ENCODE measurements around the gene CACNG4. TPM values are rescaled to one million over a fixed set of nuclear protein-coding genes. Genes with fewer than 3 reads are reported as not detected.

The CACNG4 gene
- total and polyA plus RNA-seq, 2 donors from 2014 or later: 0.26 to 0.31 TPM

DNA sequence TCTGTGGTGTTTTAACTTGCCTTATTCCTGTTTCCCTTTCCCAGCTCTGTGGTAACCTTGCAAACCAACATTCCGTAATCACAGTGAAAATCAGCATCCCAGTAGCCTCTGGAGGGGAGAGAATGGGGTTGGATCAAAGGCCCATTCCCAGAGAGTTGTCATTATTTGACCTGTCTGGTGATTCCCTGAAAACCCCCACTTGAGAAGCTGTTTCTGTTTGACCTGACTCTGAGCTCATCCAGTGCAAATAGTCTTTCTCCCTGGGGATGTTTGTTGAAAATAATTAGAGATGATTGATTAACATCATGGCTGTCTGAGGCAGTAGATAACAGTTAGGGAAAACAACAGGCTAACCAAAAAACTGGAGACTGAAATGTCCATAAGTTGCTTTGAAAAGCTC is 82.9 kb downstream of the CACNG4 start:
- FAIRE-seq: no peak
- Histone ChIP-seq H3K27me3 (ENCODE audit: control insufficient read depth, insufficient read depth, low read length) (no peaks in the 10 kb centered on the region), H3K36me3 (ENCODE audit: control insufficient read depth in 2 of 3, insufficient read depth in 3 of 3, low read length in 3 of 3) (no peaks in the 10 kb centered on the region), H3K9ac (ENCODE audit: low read length in 3 of 3) (no peak overlapping the region), H3K27ac (ENCODE audit: low read depth in 2 of 2, low read length in 2 of 2) (no peak overlapping the region), H3K4me1 (ENCODE audit: control insufficient read depth in 2 of 3, insufficient read depth in 2 of 3, low read depth in 1 of 3, low read length in 3 of 3) (no peaks in the 10 kb centered on the region), H3K4me3 (ENCODE audit: low read length in 3 of 3) (no peak overlapping the region), H3K9me3 (ENCODE audit: control insufficient read depth in 2 of 3, insufficient read depth in 1 of 3, low read length in 3 of 3) (peaks cover 0 to 17% (median 0%) of the 10 kb centered on the region in 3 donors)
- intact Hi-C loops (cut with DNase I): no loop called here
- TF ChIP-seq, protein P1, sequence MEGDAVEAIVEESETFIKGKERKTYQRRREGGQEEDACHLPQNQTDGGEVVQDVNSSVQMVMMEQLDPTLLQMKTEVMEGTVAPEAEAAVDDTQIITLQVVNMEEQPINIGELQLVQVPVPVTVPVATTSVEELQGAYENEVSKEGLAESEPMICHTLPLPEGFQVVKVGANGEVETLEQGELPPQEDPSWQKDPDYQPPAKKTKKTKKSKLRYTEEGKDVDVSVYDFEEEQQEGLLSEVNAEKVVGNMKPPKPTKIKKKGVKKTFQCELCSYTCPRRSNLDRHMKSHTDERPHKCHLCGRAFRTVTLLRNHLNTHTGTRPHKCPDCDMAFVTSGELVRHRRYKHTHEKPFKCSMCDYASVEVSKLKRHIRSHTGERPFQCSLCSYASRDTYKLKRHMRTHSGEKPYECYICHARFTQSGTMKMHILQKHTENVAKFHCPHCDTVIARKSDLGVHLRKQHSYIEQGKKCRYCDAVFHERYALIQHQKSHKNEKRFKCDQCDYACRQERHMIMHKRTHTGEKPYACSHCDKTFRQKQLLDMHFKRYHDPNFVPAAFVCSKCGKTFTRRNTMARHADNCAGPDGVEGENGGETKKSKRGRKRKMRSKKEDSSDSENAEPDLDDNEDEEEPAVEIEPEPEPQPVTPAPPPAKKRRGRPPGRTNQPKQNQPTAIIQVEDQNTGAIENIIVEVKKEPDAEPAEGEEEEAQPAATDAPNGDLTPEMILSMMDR (IDR thresholded peaks at IDR 0.05; ENCODE audit: borderline replicate concordance, extremely low read depth, insufficient read depth): no peak
- DNase-seq: no peak

DNA sequence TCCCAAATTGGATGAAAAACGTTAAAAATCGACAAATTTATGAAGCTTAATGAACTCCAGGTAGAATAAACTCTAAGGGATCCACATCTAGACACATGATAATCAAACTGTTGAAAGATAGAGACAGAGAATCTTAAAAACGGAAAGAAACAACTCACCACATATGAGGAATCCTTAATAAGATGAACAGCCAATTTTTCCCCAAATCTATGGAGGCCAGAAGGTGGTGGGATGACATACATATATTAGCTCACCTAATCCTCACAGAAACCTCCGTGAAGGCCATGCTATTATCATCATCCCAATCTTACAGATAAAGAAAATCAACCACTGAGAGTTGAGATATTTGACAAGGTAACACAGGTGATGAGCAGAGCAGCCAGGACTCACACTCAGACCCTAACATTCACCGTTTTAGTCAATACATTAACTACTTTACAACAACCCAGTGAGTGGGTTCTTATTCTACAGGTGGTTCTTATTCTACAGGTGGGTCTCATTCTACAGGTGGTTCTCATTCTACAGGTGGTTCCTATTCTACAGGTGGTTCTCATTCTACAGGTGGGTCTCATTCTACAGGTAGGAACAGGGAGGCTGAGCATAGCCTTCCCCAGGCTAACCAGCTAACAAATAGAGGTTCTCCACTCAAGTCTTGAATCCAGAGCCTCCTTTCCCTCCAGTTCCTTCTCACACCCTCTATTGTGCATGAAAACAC is 84.7 kb downstream of the CACNG4 start:
- peaks cover 0 to 17% (median 0%) of the 10 kb centered on the region in 3 donors for H3K9me3 ChIP-seq (ENCODE audit: control insufficient read depth in 2 of 3, insufficient read depth in 1 of 3, low read length in 3 of 3)
- no peak overlapping the region for H3K4me3 ChIP-seq (ENCODE audit: low read length in 3 of 3)
- no peaks in the 10 kb centered on the region for H3K36me3 ChIP-seq (ENCODE audit: control insufficient read depth in 2 of 3, insufficient read depth in 3 of 3, low read length in 3 of 3)
- H3K27ac ChIP-seq (ENCODE audit: low read depth in 2 of 2, low read length in 2 of 2): no peak overlapping the region
- no peak overlapping the region for H3K9ac ChIP-seq (ENCODE audit: low read length in 3 of 3)
- no peak for DNase-seq
- TF ChIP-seq, protein P1 (IDR thresholded peaks at IDR 0.05; ENCODE audit: borderline replicate concordance, extremely low read depth, insufficient read depth): no peak
- intact Hi-C loops (cut with DNase I): no loop called here
- H3K4me1 ChIP-seq (ENCODE audit: control insufficient read depth in 2 of 3, insufficient read depth in 2 of 3, low read depth in 1 of 3, low read length in 3 of 3): no peaks in the 10 kb centered on the region
- no peaks in the 10 kb centered on the region for H3K27me3 ChIP-seq (ENCODE audit: control insufficient read depth, insufficient read depth, low read length)
- no peak for FAIRE-seq

DNA sequence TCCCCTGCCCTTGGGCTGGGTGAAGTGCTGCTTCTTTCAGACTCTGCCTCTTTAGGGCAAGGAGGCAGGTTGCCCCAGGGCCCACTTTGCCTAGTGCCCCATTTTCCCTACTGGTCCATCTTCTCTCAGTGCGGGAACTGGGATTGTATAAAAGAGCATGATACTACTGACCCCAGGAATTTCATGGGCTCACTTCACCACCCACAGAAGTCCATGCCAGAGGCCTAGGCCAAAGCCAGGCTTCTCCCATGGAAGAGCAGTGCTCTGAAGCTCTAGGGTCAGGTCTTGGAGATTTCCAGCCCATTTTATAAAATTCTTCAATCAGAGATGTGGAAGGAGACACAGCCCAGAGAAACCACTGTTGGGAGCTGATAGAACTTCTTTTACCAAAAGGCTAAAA is 85.6 kb downstream of the CACNG4 start:
- TF ChIP-seq, protein P1 (IDR thresholded peaks at IDR 0.05; ENCODE audit: borderline replicate concordance, extremely low read depth, insufficient read depth): no peak
- Histone ChIP-seq H3K27ac (ENCODE audit: low read depth in 2 of 2, low read length in 2 of 2) (no peak overlapping the region), H3K36me3 (ENCODE audit: control insufficient read depth in 2 of 3, insufficient read depth in 3 of 3, low read length in 3 of 3) (no peaks in the 10 kb centered on the region), H3K4me3 (ENCODE audit: low read length in 3 of 3) (no peak overlapping the region), H3K9me3 (ENCODE audit: control insufficient read depth in 2 of 3, insufficient read depth in 1 of 3, low read length in 3 of 3) (peaks cover 0 to 17% (median 3%) of the 10 kb centered on the region in 3 donors), H3K27me3 (ENCODE audit: control insufficient read depth, insufficient read depth, low read length) (no peaks in the 10 kb centered on the region), H3K4me1 (ENCODE audit: control insufficient read depth in 2 of 3, insufficient read depth in 2 of 3, low read depth in 1 of 3, low read length in 3 of 3) (no peaks in the 10 kb centered on the region), H3K9ac (ENCODE audit: low read length in 3 of 3) (no peak overlapping the region)
- DNase-seq (peak in 1 of 5 donors; percentile 20), FAIRE-seq (no peak)
- intact Hi-C loops (cut with DNase I): no loop called here
